AG04449 (cell line): ENCODE data around the gene DTD2.

ENCODE experiments used
- CTCF ChIA-PET: fragments of 350-600 bp; formaldehyde crosslinking; extraction: SDS; loops from one replicate; lab custom pipeline; 2021; ENCODE audit warnings: antibody characterized with exemption; lab: Yijun Ruan, JAX
- POLR2A ChIA-PET: fragments of 400-600, 350-600 bp; formaldehyde crosslinking; extraction: SDS; loops from one replicate; lab custom pipeline; 2020; ENCODE audit warnings: antibody characterized with exemption, inconsistent platforms; lab: Yijun Ruan, JAX
- DNase-seq: peaks from one replicate; pipeline ENCODE4 v3.0.0-alpha.2; 2010; ENCODE audit warnings: low read depth, low spot score
- H3K4me3 ChIP-seq: 2 replicates; pipeline ENCODE4 v1.5.1; 2011; ENCODE audit warnings: low read depth, mild to moderate bottlenecking, control low read depth, low read length
- CTCF ChIP-seq: IDR thresholded peaks from one replicate; pipeline ENCODE4 v1.5.1; 2011; ENCODE audit warnings: mild to moderate bottlenecking, moderate library complexity, low read length, control low read depth, inconsistent platforms; ENCODE audit not compliant: insufficient read depth; ENCODE audit errors: missing control alignments

DTD2 gene

GRCh38 chr14:31401369-31401932, 55.9 kb downstream of the DTD2 start:
- TF ChIP-seq CTCF = no peak
- ChIA-PET POLR2A (interaction anchor here (1.7 kb wide), 1 partner anchor 19 kb away, joined by 5 read pairs; the partner anchor contains the start of gene HEATR5A), CTCF (interaction anchor here (1.1 kb wide), 1 partner anchor 49 kb away, joined by 3 read pairs; no protein-coding TSS in a partner anchor)
- DNase-seq = no peak
- no peak overlapping the region for H3K4me3 ChIP-seq

GRCh38 chr14:31400031-31400638, 57.2 kb downstream of the DTD2 start:
- CTCF ChIA-PET = interaction anchor here (1.0 to 1.1 kb wide), 2 partner anchors 9 to 50 kb away, joined by 3 read pairs; no protein-coding TSS in a partner anchor
- no peak overlapping the region for H3K4me3 ChIP-seq
- POLR2A ChIA-PET = no interaction called here
- no peak for TF ChIP-seq CTCF
- no peak for DNase-seq
